ENCODE results near the gene CSRP1. TPM values are rescaled to one million over a fixed set of nuclear protein-coding genes. Genes with fewer than 3 reads are reported as not detected.

CSRP1 gene
- total and polyA plus RNA-seq, 2 of the 13 experiments (the other 11 are each of a cell fraction or from before 2014, with no cell fraction given) = 17.7 to 68.9 TPM

DNA sequence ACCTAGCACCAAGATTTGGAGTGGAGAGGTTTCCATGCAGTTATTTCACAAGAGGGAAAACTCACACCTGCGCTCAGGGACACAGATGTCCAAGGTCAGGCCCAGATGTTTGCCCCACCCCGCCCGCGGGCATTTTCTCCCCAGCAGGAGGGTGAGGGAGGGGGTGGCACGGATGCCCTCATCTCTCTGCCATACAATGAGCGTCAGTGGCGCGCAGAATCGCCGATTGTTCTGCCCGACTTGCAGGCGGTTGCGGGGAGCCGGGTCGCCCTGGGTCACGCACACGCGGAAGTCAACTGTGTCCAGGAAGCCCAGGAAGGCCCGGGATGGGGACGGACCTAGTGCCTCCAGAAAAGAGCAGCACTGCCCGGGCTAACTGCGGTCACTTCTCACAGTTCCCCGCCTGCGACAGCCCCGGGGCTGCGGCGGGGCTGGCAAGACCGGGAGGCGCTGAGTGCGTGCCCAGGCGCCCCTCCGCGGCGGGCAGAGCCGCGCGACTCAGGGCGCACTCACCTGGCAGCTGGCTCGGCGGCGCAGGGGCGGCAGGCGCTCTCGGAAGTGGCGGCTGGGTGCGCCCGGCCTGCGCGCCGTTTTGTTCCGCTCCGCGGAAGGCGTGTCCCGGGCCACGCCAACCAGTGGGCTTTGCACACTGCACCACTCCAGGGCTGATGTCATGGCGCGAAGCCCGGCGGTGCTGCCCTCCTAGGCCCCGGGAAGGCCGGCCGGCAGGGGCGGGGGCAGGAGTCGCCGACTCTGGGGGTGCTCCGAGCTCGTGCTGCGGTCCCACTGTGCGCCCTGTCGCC is at the start of gene CSRP1 (continued):
- no peak for TF ChIP-seq ZBTB40 (IDR thresholded peaks at IDR 0.05)
- peak; percentile 49; the same call in 1 of the 2 replicates for TF ChIP-seq ZBTB40 (CRISPR knock-in tag; IDR thresholded peaks at IDR 0.05)
- TF ChIP-seq YEATS4 (CRISPR knock-in tag; IDR thresholded peaks at IDR 0.05; ENCODE audit: borderline replicate concordance) = peak; percentile 51; the same call in 1 of the 2 replicates
- no peak for TF ChIP-seq EP300 (IDR thresholded peaks at IDR 0.05; ENCODE audit: low read depth in 2 of 2, low read length in 2 of 2)
- TF ChIP-seq EP300 (CRISPR knock-in tag; IDR thresholded peaks at IDR 0.05; ENCODE audit: borderline replicate concordance) = no peak
- peak; percentile 87 for TF ChIP-seq ZNF800 (CRISPR knock-in tag; IDR thresholded peaks at IDR 0.05)
- TF ChIP-seq ZNF317 (CRISPR knock-in tag; IDR thresholded peaks at IDR 0.05) = no peak
- TF ChIP-seq, protein P1, sequence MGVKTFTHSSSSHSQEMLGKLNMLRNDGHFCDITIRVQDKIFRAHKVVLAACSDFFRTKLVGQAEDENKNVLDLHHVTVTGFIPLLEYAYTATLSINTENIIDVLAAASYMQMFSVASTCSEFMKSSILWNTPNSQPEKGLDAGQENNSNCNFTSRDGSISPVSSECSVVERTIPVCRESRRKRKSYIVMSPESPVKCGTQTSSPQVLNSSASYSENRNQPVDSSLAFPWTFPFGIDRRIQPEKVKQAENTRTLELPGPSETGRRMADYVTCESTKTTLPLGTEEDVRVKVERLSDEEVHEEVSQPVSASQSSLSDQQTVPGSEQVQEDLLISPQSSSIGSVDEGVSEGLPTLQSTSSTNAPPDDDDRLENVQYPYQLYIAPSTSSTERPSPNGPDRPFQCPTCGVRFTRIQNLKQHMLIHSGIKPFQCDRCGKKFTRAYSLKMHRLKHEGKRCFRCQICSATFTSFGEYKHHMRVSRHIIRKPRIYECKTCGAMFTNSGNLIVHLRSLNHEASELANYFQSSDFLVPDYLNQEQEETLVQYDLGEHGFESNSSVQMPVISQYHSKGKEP (CRISPR knock-in tag; IDR thresholded peaks at IDR 0.05) = no peak
- peak; percentile 77 for TF ChIP-seq DRAP1 (CRISPR knock-in tag; IDR thresholded peaks at IDR 0.05)
- peak; percentile 36; the same call in 1 of the 2 replicates for TF ChIP-seq SP2 (CRISPR knock-in tag; IDR thresholded peaks at IDR 0.05)
- no peak for TF ChIP-seq NKX3-1 (CRISPR knock-in tag; IDR thresholded peaks at IDR 0.05)
- 0 out of 2 replicates have a peak, but pooled peaks have one; percentile 13 for TF ChIP-seq EEA1 (CRISPR knock-in tag; IDR thresholded peaks at IDR 0.05; ENCODE audit: borderline replicate concordance)
- no peak for TF ChIP-seq HCFC1 (IDR thresholded peaks at IDR 0.05; ENCODE audit: low read depth, low read length)
